GM18517 (cell line): ENCODE results near the gene ABCC1.
"Not testable (repeated sequence)": the region's sequence is repeated elsewhere in the genome, so short reads cannot be mapped to it uniquely, and the experiment has no call there.

Experiments used
- ATAC-seq: cut with Tn5 transposase; IDR thresholded peaks from one replicate; pipeline ENCODE4 v1.9.1; 2021; ENCODE audit warnings: mild to moderate bottlenecking, moderate library complexity; ENCODE audit not compliant: unreplicated experiment

The ABCC1 gene

GRCh38 chr16:16102738-16103137 is 153.3 kb downstream of the ABCC1 start:
- no peak for ATAC-seq

GRCh38 chr16:16104132-16104803 is 154.9 kb downstream of the ABCC1 start:
- not testable (repeated sequence) for ATAC-seq

GRCh38 chr16:16104804-16105141 is 155.4 kb downstream of the ABCC1 start:
- not testable (repeated sequence) for ATAC-seq

GRCh38 chr16:16105646-16106045 is 156.2 kb downstream of the ABCC1 start:
- ATAC-seq, result no peak

- no peak for ATAC-seq
These were observed 157.1 kb downstream of the ABCC1 start for GRCh38 chr16:16106466-16106865.

- ATAC-seq, result no peak
These were observed 158.4 kb downstream of the ABCC1 start for GRCh38 chr16:16107839-16108238.

GRCh38 chr16:16108759-16109158 is 159.3 kb downstream of the ABCC1 start:
- ATAC-seq, result no peak

- ATAC-seq, result no peak
These were observed 160.2 kb downstream of the ABCC1 start for GRCh38 chr16:16109453-16110110.

GRCh38 chr16:16110111-16110490 is 160.7 kb downstream of the ABCC1 start:
- no peak for ATAC-seq

- no peak for ATAC-seq
These were observed 162.2 kb downstream of the ABCC1 start for GRCh38 chr16:16111639-16112038.

- no peak for ATAC-seq
These were observed 163.1 kb downstream of the ABCC1 start for GRCh38 chr16:16112450-16113053.

- ATAC-seq, result no peak
These were observed 163.7 kb downstream of the ABCC1 start for GRCh38 chr16:16113076-16113475.

- no peak for ATAC-seq
These were observed 167.4 kb downstream of the ABCC1 start for GRCh38 chr16:16116841-16117240.

GRCh38 chr16:16118337-16118736 is 168.9 kb downstream of the ABCC1 start:
- no peak for ATAC-seq

- no peak for ATAC-seq
These were observed 170.6 kb downstream of the ABCC1 start for GRCh38 chr16:16120044-16120381.

- ATAC-seq, result no peak
These were observed 171.2 kb downstream of the ABCC1 start for GRCh38 chr16:16120382-16121184.

GRCh38 chr16:16121185-16121727 is 171.8 kb downstream of the ABCC1 start:
- ATAC-seq, result no peak

- ATAC-seq, result no peak
These were observed 172.8 kb downstream of the ABCC1 start for GRCh38 chr16:16122264-16122663.

- ATAC-seq, result no peak
These were observed 175.0 kb downstream of the ABCC1 start for GRCh38 chr16:16124438-16124837.

- no peak for ATAC-seq
These were observed 175.6 kb downstream of the ABCC1 start for GRCh38 chr16:16124974-16125373.

- ATAC-seq, result no peak
These were observed 177.5 kb downstream of the ABCC1 start for GRCh38 chr16:16126896-16127295.
